PC-3 (cell line): ENCODE data around the gene TUBGCP6. TPM values are rescaled to one million over a fixed set of nuclear protein-coding genes. Genes with fewer than 3 reads are reported as not detected.

Experiments used
- ATAC-seq: fragments of 200-7000 bp; cut with Tn5 transposase; 2 replicates; pipeline ENCODE4 v1.9.1; 2020; ENCODE audit warnings: mild to moderate bottlenecking, moderate library complexity
- BruUV-seq: library from RNA; stranded (reverse); fragments of 400-500 nt; replicated peaks from 2 replicates; lab custom pipeline; 2021; lab: Mats Ljungman, UMichigan
- CTCF ChIA-PET: fragments of 300-600 bp; sonication (Branson Sonifier 250); formaldehyde crosslinking; loops from one replicate; lab custom pipeline; 2022; ENCODE audit warnings: antibody characterized with exemption; lab: Charles Lee
- POLR2A ChIA-PET: fragments of 300-600 bp; sonication (Branson Sonifier 250); formaldehyde crosslinking; loops from one replicate; lab custom pipeline; 2022; ENCODE audit warnings: antibody characterized with exemption; ENCODE audit not compliant: unreplicated experiment; lab: Charles Lee
- DNase-seq: peaks from one replicate; pipeline ENCODE4 v3.0.0-alpha.2; 2015
- H2AFZ ChIP-seq: fragments of 300-600 bp; sonication (generic); 2 replicates; pipeline ENCODE4 v1.6.0; 2016; ENCODE audit warnings: antibody characterized with exemption, low read length
- H3F3A ChIP-seq: fragments of 300-600 bp; sonication (generic); one replicate; pipeline ENCODE4 v1.6.0; 2017; ENCODE audit warnings: antibody characterized with exemption, low read length, control low read depth, mild to moderate bottlenecking; ENCODE audit not compliant: unreplicated experiment
- H3K27ac ChIP-seq: fragments of 300-600 bp; sonication (generic); 2 replicates; pipeline ENCODE4 v1.5.1; 2016; ENCODE audit warnings: mild to moderate bottlenecking, low read length
- H3K27me3 ChIP-seq: fragments of 300-600 bp; sonication (generic); 2 replicates; pipeline ENCODE4 v1.6.1; 2016; ENCODE audit warnings: low read length, mixed read lengths
- H3K36me3 ChIP-seq: fragments of 300-600 bp; sonication (generic); 2 replicates; pipeline ENCODE4 v1.6.1; 2016; ENCODE audit warnings: low read depth, mixed run types, low read length, mixed read lengths
- H3K4me1 ChIP-seq: fragments of 300-600 bp; sonication (generic); 2 replicates; pipeline ENCODE4 v1.5.1; 2016; ENCODE audit warnings: low read length; ENCODE audit not compliant: insufficient read depth
- H3K4me2 ChIP-seq: fragments of 300-600 bp; sonication (generic); 2 replicates; pipeline ENCODE4 v1.6.0; 2016; ENCODE audit warnings: low read length
- H3K4me3 ChIP-seq: fragments of 300-600 bp; sonication (generic); 2 replicates; pipeline ENCODE4 v1.5.1; 2016; ENCODE audit warnings: mild to moderate bottlenecking, low read length, mixed read lengths
- H3K79me2 ChIP-seq: fragments of 300-600 bp; sonication (generic); 2 replicates; pipeline ENCODE4 v1.6.1; 2017; ENCODE audit warnings: low read length, mixed read lengths
- H3K9ac ChIP-seq: fragments of 300-600 bp; sonication (generic); 2 replicates; pipeline ENCODE4 v1.6.0; 2016; ENCODE audit warnings: mild to moderate bottlenecking, low read length
- H3K9me2 ChIP-seq: fragments of 300-600 bp; sonication (generic); replicated peaks from 2 replicates; pipeline ENCODE4 v1.6.1; 2016; ENCODE audit warnings: mixed run types, low read length, mixed read lengths
- H3K9me3 ChIP-seq: fragments of 300-600 bp; sonication (generic); 2 replicates; pipeline ENCODE4 v1.6.1; 2016; ENCODE audit warnings: low read length, mixed read lengths
- H4K20me1 ChIP-seq: fragments of 300-600 bp; sonication (generic); 2 replicates; pipeline ENCODE4 v1.6.1; 2016; ENCODE audit warnings: low read length, mixed read lengths
- EZH2 ChIP-seq: fragments of 300-600 bp; sonication (generic); IDR thresholded peaks from one replicate; pipeline ENCODE4 v1.6.1; 2017; ENCODE audit warnings: antibody characterized with exemption, mild to moderate bottlenecking, low read length; ENCODE audit not compliant: unreplicated experiment
- EZH2phosphoT487 ChIP-seq: fragments of 300-600 bp; sonication (generic); IDR thresholded peaks from 2 replicates; pipeline ENCODE4 v1.6.1; 2018; ENCODE audit warnings: mild to moderate bottlenecking, antibody characterized with exemption, low read length, borderline replicate concordance
- intact Hi-C: fragments of 100-400 bp; cut with micrococcal nuclease; formaldehyde crosslinking; loops from 2 replicates; pipeline ENCODE4 v1.9.0; 2023
- total RNA-seq: library from RNA; depleted of rRNA; stranded (reverse); fragments of >200 nt; gene quantifications from 2 replicates; pipeline ENCODE4 v1.2.3, GENCODE V29; 2014
- TF ChIP-seq, protein P1 (sequence below): fragments of 300-600 bp; sonication (generic); conservative IDR thresholded peaks from 2 replicates; pipeline ENCODE4 v1.5.1; 2017; ENCODE audit warnings: antibody characterized with exemption, low read depth, mild to moderate bottlenecking, low read length

TUBGCP6 gene
- total RNA-seq, 1 experiment from 2014 or later: 32.1 TPM

GRCh38 chr22:50178471-50178864 is 66.4 kb downstream of the TUBGCP6 start:
- H3K9me2 ChIP-seq: no peaks in the 10 kb centered on the region
- H3K9me3 ChIP-seq: no peaks in the 10 kb centered on the region
- no peaks in the 10 kb centered on the region for H3K36me3 ChIP-seq
- H3K4me1 ChIP-seq: no peaks in the 10 kb centered on the region
- no peaks in the 10 kb centered on the region for H4K20me1 ChIP-seq
- no peak overlapping the region for H3K4me2 ChIP-seq
- intact Hi-C loops: no loop called here
- TF ChIP-seq, protein P1, sequence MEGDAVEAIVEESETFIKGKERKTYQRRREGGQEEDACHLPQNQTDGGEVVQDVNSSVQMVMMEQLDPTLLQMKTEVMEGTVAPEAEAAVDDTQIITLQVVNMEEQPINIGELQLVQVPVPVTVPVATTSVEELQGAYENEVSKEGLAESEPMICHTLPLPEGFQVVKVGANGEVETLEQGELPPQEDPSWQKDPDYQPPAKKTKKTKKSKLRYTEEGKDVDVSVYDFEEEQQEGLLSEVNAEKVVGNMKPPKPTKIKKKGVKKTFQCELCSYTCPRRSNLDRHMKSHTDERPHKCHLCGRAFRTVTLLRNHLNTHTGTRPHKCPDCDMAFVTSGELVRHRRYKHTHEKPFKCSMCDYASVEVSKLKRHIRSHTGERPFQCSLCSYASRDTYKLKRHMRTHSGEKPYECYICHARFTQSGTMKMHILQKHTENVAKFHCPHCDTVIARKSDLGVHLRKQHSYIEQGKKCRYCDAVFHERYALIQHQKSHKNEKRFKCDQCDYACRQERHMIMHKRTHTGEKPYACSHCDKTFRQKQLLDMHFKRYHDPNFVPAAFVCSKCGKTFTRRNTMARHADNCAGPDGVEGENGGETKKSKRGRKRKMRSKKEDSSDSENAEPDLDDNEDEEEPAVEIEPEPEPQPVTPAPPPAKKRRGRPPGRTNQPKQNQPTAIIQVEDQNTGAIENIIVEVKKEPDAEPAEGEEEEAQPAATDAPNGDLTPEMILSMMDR: no peak
- no peak for TF ChIP-seq EZH2
- no peak for TF ChIP-seq EZH2phosphoT487
- BruUV-seq: no TSS peak
- no peak overlapping the region for H3K4me3 ChIP-seq
- POLR2A ChIA-PET: no interaction called here
- no peak for ATAC-seq
- H3K79me2 ChIP-seq: no peaks in the 10 kb centered on the region
- H3K27ac ChIP-seq: no peak overlapping the region
- CTCF ChIA-PET: no interaction called here
- no peak overlapping the region for H3K9ac ChIP-seq
- no peaks in the 10 kb centered on the region for H3F3A ChIP-seq
- no peaks in the 10 kb centered on the region for H3K27me3 ChIP-seq
- no peak overlapping the region for H2AFZ ChIP-seq
- no peak for DNase-seq

DNA sequence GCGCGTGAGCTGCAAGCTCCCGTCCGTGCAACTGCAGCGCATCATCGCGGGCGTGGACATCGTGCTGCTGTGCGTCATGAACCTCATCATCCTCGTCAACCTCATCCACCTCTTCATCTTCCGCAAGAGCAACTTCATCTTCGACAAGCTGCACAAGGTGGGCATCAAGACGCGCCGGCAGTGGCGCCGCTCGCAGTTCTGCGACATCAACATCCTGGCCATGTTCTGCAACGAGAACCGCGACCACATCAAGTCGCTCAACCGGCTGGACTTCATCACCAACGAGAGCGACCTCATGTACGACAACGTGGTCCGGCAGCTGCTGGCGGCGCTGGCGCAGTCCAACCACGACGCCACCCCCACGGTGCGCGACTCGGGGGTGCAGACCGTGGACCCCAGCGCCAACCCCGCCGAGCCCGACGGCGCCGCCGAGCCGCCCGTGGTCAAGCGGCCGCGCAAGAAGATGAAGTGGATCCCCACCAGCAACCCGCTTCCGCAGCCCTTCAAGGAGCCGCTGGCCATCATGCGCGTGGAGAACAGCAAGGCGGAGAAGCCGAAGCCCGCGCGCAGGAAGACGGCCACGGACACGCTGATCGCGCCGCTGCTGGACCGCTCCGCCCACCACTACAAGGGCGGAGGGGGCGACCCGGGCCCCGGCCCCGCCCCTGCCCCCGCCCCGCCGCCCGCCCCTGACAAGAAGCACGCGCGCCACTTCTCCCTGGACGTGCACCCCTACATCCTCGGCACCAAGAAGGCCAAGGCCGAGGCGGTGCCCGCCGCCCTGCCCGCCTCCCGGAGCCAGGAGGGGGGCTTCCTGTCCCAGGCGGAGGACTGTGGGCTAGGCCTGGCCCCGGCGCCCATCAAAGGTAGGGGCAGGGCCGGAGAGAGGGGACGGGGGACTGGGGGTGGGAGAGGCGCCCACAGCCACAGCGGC is 67.0 kb downstream of the TUBGCP6 start:
- H3K9me2 ChIP-seq: no peaks in the 10 kb centered on the region
- H3K27me3 ChIP-seq: no peaks in the 10 kb centered on the region
- no peaks in the 10 kb centered on the region for H3K9me3 ChIP-seq
- TF ChIP-seq EZH2 (no peak), EZH2phosphoT487 (no peak)
- TF ChIP-seq, protein P1: no peak
- no peaks in the 10 kb centered on the region for H3F3A ChIP-seq
- no peak overlapping the region for H3K4me3 ChIP-seq
- ChIA-PET CTCF (no interaction called here), POLR2A (no interaction called here)
- intact Hi-C loops: no loop called here
- H4K20me1 ChIP-seq: no peaks in the 10 kb centered on the region
- ATAC-seq: no peak
- BruUV-seq: no TSS peak
- no peak for DNase-seq
- no peaks in the 10 kb centered on the region for H3K79me2 ChIP-seq
- H3K27ac ChIP-seq: no peak overlapping the region
- H3K4me1 ChIP-seq: no peaks in the 10 kb centered on the region
- H3K9ac ChIP-seq: no peak overlapping the region
- H3K36me3 ChIP-seq: no peaks in the 10 kb centered on the region
- no peak overlapping the region for H3K4me2 ChIP-seq
- H2AFZ ChIP-seq: no peak overlapping the region
